GM18951 (cell line): Measurements from ENCODE around the gene SLC12A6.

Experiments
- POLR2A ChIP-seq: IDR thresholded peaks from 4 replicates; pipeline ENCODE4 v1.6.1; 2011; ENCODE audit warnings: mild to moderate bottlenecking; ENCODE audit not compliant: insufficient read length, insufficient read depth; ENCODE audit errors: extremely low read depth
- in situ Hi-C: fragments of 300-500 bp; cut with MboI; formaldehyde crosslinking; loops from one replicate; pipeline ENCODE4 v1.12.0; 2022; ENCODE audit warnings: low sequenced_read_pairs, mixed read lengths, inconsistent platforms; ENCODE audit not compliant: unreplicated experiment

SLC12A6 gene

GRCh38 chr15:34297059-34297458 is 40.5 kb downstream of the SLC12A6 start:
- in situ Hi-C loops, result no loop called here

GRCh38 chr15:34292621-34293020 is 45.0 kb downstream of the SLC12A6 start:
- in situ Hi-C loops, result no loop called here
- TF ChIP-seq POLR2A, result no peak

More at GRCh38 chr15:34297059-34297458, 40.5 kb downstream of the SLC12A6 start:
- no peak for TF ChIP-seq POLR2A

DNA sequence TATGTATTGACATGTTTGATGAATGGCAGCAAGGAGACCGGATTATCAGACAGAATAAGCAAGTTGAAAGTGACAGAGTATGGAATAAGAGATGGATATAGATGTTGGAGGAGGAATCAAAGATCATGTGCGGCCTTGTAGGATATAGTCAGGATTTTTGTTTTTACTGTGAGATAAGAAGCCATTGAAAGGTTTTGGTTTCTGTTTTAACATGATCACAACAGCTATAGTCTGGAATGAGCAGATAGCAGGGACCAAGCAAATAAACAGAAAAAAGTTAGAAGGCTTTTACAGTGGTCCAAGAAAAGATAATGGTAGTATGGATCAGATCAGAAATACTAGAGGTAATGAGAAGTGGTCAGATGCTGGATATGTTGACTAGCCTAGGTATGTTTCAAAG is 52.6 kb downstream of the SLC12A6 start:
- no peak for TF ChIP-seq POLR2A
- in situ Hi-C loops, result no loop called here

- TF ChIP-seq POLR2A, result no peak
- in situ Hi-C loops, result no loop called here
Measured at GRCh38 chr15:34282384-34282783, 55.2 kb downstream of the SLC12A6 start.

- in situ Hi-C loops, result no loop called here
- TF ChIP-seq POLR2A, result no peak
Measured at GRCh38 chr15:34280193-34280592, 57.4 kb downstream of the SLC12A6 start.

GRCh38 chr15:34279368-34279767 is 58.2 kb downstream of the SLC12A6 start:
- in situ Hi-C loops, result no loop called here
- no peak for TF ChIP-seq POLR2A

- in situ Hi-C loops, result no loop called here
- no peak for TF ChIP-seq POLR2A
Measured at GRCh38 chr15:34275721-34276120, 61.9 kb downstream of the SLC12A6 start.

DNA sequence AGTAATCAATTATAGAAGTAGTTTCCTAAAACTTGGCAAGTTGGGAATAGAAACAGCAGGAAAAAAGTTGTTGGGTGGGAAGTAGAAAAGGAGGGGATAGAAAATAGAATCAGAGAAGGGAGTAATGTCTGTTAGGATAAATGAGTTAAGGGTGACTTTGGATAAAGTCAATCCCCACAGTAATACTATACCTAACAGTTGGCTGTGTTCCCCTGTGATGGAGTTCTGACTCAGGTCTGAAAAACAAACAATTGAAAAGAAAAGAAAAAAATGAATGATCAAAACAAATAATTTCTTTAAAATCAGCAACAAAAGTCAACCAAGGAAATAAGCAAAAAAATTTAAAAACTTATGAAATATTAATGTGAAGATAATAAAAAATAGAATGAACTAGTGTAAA is 62.4 kb downstream of the SLC12A6 start:
- TF ChIP-seq POLR2A, result no peak
- in situ Hi-C loops, result no loop called here

DNA sequence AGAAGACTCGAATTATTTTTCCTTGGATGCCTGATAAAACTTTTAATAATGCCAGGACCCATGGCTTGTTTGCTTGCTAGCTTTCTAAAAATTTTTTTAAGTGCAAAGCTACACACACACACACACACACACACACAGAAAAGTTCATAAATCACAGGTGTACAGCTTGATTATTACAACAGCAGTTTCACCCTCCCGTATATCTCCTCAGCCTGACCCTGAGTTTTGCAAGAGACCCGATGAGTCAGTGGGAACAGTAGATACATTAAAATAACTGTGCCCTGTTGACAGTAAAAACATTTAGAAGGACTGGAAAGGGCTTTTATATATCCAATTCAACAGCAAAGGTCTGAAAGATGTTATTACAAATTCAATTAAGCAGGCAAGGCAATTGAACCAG is 66.1 kb downstream of the SLC12A6 start:
- TF ChIP-seq POLR2A, result no peak
- in situ Hi-C loops, result no loop called here

DNA sequence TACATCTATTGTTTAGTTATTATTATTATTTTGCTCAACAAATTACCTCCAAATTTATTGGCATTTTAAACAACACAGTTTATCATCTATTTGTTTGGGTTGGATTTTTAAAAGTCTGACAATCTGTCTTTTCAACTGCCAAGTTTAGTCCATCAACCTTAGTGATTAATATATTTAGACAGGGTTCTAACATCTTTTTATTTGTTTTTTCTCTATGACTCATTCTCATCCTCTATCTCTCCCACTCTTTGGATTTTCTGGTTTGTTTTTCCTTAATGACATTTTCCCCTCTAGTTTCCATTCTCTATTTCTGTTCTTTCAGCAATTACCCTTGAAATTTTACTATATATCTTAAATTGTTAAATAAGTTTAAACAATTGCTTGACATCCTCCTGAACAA is 70.8 kb downstream of the SLC12A6 start:
- in situ Hi-C loops, result no loop called here
- TF ChIP-seq POLR2A, result no peak

DNA sequence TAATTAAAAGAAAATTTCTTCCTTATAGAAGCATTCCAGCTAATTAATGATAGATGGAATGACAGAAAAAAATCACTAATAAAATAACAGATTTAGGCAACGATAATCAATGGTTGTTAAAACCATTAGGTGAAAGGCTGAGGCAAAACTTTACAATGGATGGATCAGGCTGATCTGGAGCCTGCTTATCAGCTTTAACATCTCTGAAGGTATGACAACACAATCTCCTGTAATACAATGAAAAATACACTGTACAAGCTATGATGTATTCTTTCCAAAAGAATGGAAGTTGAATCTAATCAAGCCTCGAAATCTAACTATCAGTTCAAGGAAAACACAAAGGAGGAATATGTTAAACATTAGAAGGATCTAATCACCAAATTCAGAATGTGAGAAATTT is 73.5 kb downstream of the SLC12A6 start:
- in situ Hi-C loops, result no loop called here

GRCh38 chr15:34262362-34262761 is 75.2 kb downstream of the SLC12A6 start:
- TF ChIP-seq POLR2A, result no peak
- in situ Hi-C loops, result no loop called here

More for the DNA sequence above, 73.5 kb downstream of the SLC12A6 start:
- TF ChIP-seq POLR2A, result no peak

DNA sequence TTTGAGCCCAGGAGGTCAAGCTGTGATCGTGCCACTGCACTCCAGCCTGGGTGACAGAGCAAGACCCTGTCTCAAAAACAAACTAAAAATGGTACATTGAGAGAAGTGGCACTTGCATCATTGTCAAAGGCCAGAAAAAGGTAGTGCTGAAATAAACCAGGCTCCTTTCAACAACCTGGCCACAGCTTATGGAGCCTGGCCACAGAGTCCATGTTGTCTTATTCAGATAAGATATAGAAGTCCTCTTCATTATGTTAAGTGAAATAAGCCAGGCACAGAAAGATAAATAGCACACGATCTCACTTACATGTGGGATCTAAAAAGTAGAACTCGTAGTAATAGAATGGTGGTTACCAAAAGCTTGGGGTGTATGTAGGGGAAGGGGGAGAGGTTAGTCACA is 78.0 kb downstream of the SLC12A6 start:
- in situ Hi-C loops, result no loop called here
- TF ChIP-seq POLR2A, result no peak

DNA sequence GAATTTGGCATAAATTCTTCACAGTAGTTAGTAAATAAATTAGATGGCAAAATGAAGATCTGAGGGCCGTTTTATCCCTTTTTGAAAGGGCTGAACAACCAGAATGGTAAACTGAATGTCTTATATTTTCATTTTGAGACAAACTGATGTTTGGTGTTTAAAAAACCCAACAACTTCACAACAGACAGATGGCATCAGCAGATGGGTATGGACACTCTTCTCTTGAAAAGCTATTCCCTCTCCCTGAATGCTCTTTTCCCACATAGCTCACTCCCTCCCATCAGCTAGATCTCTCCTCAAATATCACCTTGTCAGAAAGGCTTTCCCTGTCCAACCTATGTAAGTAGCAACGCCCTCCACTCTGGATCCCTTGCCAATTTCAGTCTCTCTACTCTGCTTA is 79.4 kb downstream of the SLC12A6 start:
- in situ Hi-C loops, result no loop called here
- TF ChIP-seq POLR2A, result no peak

GRCh38 chr15:34252545-34252944 is 85.0 kb downstream of the SLC12A6 start:
- in situ Hi-C loops, result no loop called here
- no peak for TF ChIP-seq POLR2A

DNA sequence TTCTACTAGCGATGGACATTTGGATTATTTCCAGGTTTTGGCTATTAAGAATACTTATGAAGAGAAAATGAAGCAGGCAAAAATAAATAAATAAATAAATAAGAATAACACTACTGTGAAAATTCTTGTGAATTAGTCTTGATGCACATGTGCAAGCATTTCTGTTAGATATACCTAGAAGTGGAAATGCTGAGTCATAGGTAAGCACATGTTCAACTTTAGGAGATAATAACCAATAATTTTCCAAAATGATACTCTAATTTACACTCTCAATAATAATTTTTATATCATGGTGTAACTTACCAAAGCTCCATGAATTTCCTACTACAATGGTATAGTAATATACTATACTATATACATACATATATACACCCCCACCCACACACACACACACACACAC is 89.4 kb downstream of the SLC12A6 start:
- TF ChIP-seq POLR2A, result no peak
- in situ Hi-C loops, result loop anchor here (25.0 kb wide), 1 partner anchor 339 kb away; the partner anchor contains the start of gene GOLGA8B
